ENCODE data around the gene DPYSL5. TPM values are rescaled to one million over a fixed set of nuclear protein-coding genes. Genes with fewer than 3 reads are reported as not detected.

DPYSL5 gene
- total and polyA plus RNA-seq, 10 of the 15 experiments (the other 5 are each of a cell fraction or from before 2014, with no cell fraction given) = not detected

DNA sequence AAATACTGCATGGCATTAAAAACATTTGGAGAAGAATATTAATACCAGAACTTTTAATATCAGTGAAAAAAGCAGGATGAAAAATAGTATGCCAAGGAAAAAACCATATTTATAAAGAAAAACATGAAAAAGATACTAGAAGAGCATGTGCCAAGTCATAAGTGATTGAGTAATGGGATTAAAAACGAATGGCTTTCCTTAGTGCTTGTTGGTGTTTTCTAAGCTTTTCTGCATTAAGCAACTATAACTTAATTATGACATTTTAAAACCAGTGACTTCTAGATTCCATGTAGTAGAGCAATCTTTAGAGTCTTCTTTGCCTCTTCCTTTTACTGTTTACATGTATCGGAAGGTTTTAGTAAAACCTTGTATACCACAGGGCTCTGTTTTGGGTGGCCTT is 129.1 kb downstream of the DPYSL5 start:
- ChIA-PET RAD21 (ENCODE audit: unreplicated experiment) (interaction anchor here (0.8 kb wide), 1 partner anchor 18 kb away, joined by 3 read pairs; no protein-coding TSS in a partner anchor), CTCF (interaction anchor here (0.6 to 1.5 kb wide), 3 partner anchors 16 to 131 kb away, joined by 3 to 4 read pairs (median 4); no protein-coding TSS in a partner anchor), POLR2A (interaction anchor here (0.6 kb wide), 1 partner anchor 228 kb away, joined by 6 read pairs; no protein-coding TSS in a partner anchor), SMC1A (ENCODE audit: uncharacterized antibody, unreplicated experiment) (interaction anchor here (1.9 kb wide), 1 partner anchor 40 kb away, joined by 6 read pairs; no protein-coding TSS in a partner anchor)
- in situ Hi-C loops (cut with MboI) = no loop called here
- intact Hi-C loops (cut with micrococcal nuclease; ENCODE audit: unreplicated experiment) = no loop called here
- ATAC-seq = no peak
- H3K36me3 ChIP-seq (ENCODE audit: control insufficient read depth in 2 of 2, insufficient read depth in 2 of 2, low read length in 1 of 2) = no peaks in the 10 kb centered on the region
- WGBS (ENCODE audit: insufficient coverage, insufficient replicate concordance, low lambda C conversion rate, missing lambda C conversion rate) = 50% methylated on average over 2 of the region's 2 CpGs
- peaks cover 0 to 4% of the 10 kb centered on the region in 2 experiments for H3K27me3 ChIP-seq (replicated peaks in 1 of 2; ENCODE audit: control insufficient read depth in 2 of 2, insufficient read depth in 2 of 2, low read length in 1 of 2)
- no peak overlapping the region for H3K27ac ChIP-seq (ENCODE audit: control insufficient read depth, insufficient read depth)
- no peaks in the 10 kb centered on the region for H3K4me1 ChIP-seq (ENCODE audit: control insufficient read depth, insufficient read depth, low read length)
- no peak for TF ChIP-seq NFIC (IDR thresholded peaks at IDR 0.05; ENCODE audit: low read depth, low read length)
- no peak for TF ChIP-seq NFYA (IDR thresholded peaks at IDR 0.05; ENCODE audit: borderline replicate concordance, low read depth, low read length)
- TF ChIP-seq, protein P1, sequence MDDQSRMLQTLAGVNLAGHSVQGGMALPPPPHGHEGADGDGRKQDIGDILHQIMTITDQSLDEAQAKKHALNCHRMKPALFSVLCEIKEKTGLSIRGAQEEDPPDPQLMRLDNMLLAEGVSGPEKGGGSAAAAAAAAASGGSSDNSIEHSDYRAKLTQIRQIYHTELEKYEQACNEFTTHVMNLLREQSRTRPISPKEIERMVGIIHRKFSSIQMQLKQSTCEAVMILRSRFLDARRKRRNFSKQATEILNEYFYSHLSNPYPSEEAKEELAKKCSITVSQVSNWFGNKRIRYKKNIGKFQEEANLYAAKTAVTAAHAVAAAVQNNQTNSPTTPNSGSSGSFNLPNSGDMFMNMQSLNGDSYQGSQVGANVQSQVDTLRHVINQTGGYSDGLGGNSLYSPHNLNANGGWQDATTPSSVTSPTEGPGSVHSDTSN (IDR thresholded peaks at IDR 0.05; ENCODE audit: insufficient replicate concordance, low read depth, low read length) = no peak
- no peak overlapping the region for H3K4me3 ChIP-seq
- no peaks in the 10 kb centered on the region for H4K20me1 ChIP-seq (ENCODE audit: control insufficient read depth, insufficient read depth)
- no peak overlapping the region for H3K4me2 ChIP-seq (ENCODE audit: control insufficient read depth, insufficient read depth)
- H2AFZ ChIP-seq (ENCODE audit: control insufficient read depth, low read depth, low read length) = no peak overlapping the region
- DNase-seq (ENCODE audit: low read depth, low spot score) = no peak
- H3K79me2 ChIP-seq (ENCODE audit: control insufficient read depth, insufficient read depth, low read length) = no peaks in the 10 kb centered on the region
- H3K9ac ChIP-seq (ENCODE audit: control insufficient read depth, insufficient read depth, low read length) = no peak overlapping the region
- no peak for FAIRE-seq
- no peaks in the 10 kb centered on the region for H3K9me3 ChIP-seq (replicated peaks; ENCODE audit: control insufficient read depth, insufficient read depth, low read length)
- no TSS peak for BruUV-seq (replicated peaks)

DNA sequence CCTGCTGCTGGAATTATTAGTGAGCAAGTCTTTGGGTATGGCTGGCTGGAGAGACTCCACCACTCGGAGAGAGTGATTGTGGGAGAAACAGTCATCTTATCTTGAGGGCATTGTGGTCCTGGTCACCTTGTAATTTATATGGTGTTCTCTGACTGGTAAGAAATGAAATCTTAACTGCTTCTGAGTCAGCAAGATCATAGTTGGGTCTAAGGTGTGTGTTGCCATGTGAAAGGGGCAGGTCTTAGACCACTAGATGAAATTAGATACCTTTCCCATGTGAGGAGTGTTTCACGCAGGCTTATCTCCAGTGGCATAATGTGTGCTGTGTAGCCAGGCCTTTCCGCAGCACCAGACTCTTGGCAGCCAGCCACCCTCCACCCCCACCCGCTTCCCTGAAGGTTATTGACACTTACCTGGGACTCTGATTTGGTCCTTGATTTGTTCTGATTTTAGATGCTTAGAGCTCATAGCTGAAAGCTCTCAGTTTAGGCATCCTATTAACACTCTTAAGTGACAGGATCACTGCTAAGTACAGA is 130.2 kb downstream of the DPYSL5 start:
- Histone ChIP-seq H2AFZ (ENCODE audit: control insufficient read depth, low read depth, low read length) (no peak overlapping the region), H3K9ac (ENCODE audit: control insufficient read depth, insufficient read depth, low read length) (no peak overlapping the region), H4K20me1 (ENCODE audit: control insufficient read depth, insufficient read depth) (no peaks in the 10 kb centered on the region), H3K4me1 (ENCODE audit: control insufficient read depth, insufficient read depth, low read length) (no peaks in the 10 kb centered on the region), H3K9me3 (replicated peaks; ENCODE audit: control insufficient read depth, insufficient read depth, low read length) (no peaks in the 10 kb centered on the region), H3K4me3 (no peak overlapping the region), H3K27me3 (replicated peaks in 1 of 2; ENCODE audit: control insufficient read depth in 2 of 2, insufficient read depth in 2 of 2, low read length in 1 of 2) (peaks cover 0 to 4% of the 10 kb centered on the region in 2 experiments), H3K27ac (ENCODE audit: control insufficient read depth, insufficient read depth) (no peak overlapping the region), H3K36me3 (ENCODE audit: control insufficient read depth in 2 of 2, insufficient read depth in 2 of 2, low read length in 1 of 2) (no peaks in the 10 kb centered on the region), H3K4me2 (ENCODE audit: control insufficient read depth, insufficient read depth) (no peak overlapping the region), H3K79me2 (ENCODE audit: control insufficient read depth, insufficient read depth, low read length) (no peaks in the 10 kb centered on the region)
- BruUV-seq (replicated peaks) = no TSS peak
- FAIRE-seq (no peak), ATAC-seq (no peak), DNase-seq (ENCODE audit: low read depth, low spot score) (no peak)
- POLR2A ChIA-PET = no interaction called here
- 64% methylated on average over 4 of the region's 4 CpGs for WGBS (ENCODE audit: insufficient coverage, insufficient replicate concordance, low lambda C conversion rate, missing lambda C conversion rate)
- CTCF ChIA-PET = no interaction called here
- SMC1A ChIA-PET (ENCODE audit: uncharacterized antibody, unreplicated experiment) = no interaction called here
- intact Hi-C loops (cut with micrococcal nuclease; ENCODE audit: unreplicated experiment) (no loop called here), in situ Hi-C loops (cut with MboI) (no loop called here)
- RAD21 ChIA-PET (ENCODE audit: unreplicated experiment) = no interaction called here
- TF ChIP-seq ZSCAN29 (IDR thresholded peaks at IDR 0.05) (no peak), SP1 (IDR thresholded peaks at IDR 0.05; ENCODE audit: low read depth, low read length) (no peak), GABPA (IDR thresholded peaks at IDR 0.05; ENCODE audit: low read depth) (no peak), STAT3 (IDR thresholded peaks at IDR 0.05; ENCODE audit: low read depth, low read length) (no peak), ZZZ3 (IDR thresholded peaks at IDR 0.05; ENCODE audit: control insufficient read depth, insufficient read length, low read depth) (no peak), MTA2 (IDR thresholded peaks at IDR 0.05; ENCODE audit: low read depth) (no peak), STAT1 (conservative IDR thresholded peaks at IDR 0.05) (no peak), ASH2L (IDR thresholded peaks at IDR 0.05; ENCODE audit: borderline replicate concordance, low read depth) (no peak), RBBP5 (conservative IDR thresholded peaks at IDR 0.05) (no peak), MTA3 (IDR thresholded peaks at IDR 0.05; ENCODE audit: borderline replicate concordance, low read length) (no peak), MEF2A (IDR thresholded peaks at IDR 0.05; ENCODE audit: insufficient read depth, low read depth, low read length) (no peak)
- TF ChIP-seq, protein P2, sequence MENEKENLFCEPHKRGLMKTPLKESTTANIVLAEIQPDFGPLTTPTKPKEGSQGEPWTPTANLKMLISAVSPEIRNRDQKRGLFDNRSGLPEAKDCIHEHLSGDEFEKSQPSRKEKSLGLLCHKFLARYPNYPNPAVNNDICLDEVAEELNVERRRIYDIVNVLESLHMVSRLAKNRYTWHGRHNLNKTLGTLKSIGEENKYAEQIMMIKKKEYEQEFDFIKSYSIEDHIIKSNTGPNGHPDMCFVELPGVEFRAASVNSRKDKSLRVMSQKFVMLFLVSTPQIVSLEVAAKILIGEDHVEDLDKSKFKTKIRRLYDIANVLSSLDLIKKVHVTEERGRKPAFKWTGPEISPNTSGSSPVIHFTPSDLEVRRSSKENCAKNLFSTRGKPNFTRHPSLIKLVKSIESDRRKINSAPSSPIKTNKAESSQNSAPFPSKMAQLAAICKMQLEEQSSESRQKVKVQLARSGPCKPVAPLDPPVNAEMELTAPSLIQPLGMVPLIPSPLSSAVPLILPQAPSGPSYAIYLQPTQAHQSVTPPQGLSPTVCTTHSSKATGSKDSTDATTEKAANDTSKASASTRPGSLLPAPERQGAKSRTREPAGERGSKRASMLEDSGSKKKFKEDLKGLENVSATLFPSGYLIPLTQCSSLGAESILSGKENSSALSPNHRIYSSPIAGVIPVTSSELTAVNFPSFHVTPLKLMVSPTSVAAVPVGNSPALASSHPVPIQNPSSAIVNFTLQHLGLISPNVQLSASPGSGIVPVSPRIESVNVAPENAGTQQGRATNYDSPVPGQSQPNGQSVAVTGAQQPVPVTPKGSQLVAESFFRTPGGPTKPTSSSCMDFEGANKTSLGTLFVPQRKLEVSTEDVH (IDR thresholded peaks at IDR 0.05; ENCODE audit: low read depth, partially characterized antibody) = no peak

Measured in GM12878 (cell line).